ENCODE measurements around the gene ACBD6.

ACBD6 gene

GRCh38 chr1:180525715-180526039 lies 23.3 kb upstream of the ACBD6 start:
- H3K4me3 ChIP-seq (ENCODE audit: low read depth, low read length): no peak overlapping the region
- in situ Hi-C loops (cut with HindIII; ENCODE audit: low sequenced_read_pairs): no loop called here

GRCh38 chr1:180524915-180525714 lies 22.7 kb upstream of the ACBD6 start:
- no peak for DNase-seq (ENCODE audit: low read depth)
- no peak overlapping the region for H3K4me3 ChIP-seq (ENCODE audit: low read depth, low read length)
- no peak for TF ChIP-seq CTCF (IDR thresholded peaks at IDR 0.05; ENCODE audit: low read depth, low read length, missing control alignments)
- in situ Hi-C loops (cut with HindIII; ENCODE audit: low sequenced_read_pairs): loop anchor here (25.0 kb wide), 1 partner anchor 512 kb away; the partner anchor contains the start of gene MR1

More at GRCh38 chr1:180525715-180526039, 23.3 kb upstream of the ACBD6 start:
- DNase-seq (ENCODE audit: low read depth): no peak
- no peak for TF ChIP-seq CTCF (IDR thresholded peaks at IDR 0.05; ENCODE audit: low read depth, low read length, missing control alignments)

- no peak for TF ChIP-seq CTCF (IDR thresholded peaks at IDR 0.05; ENCODE audit: low read depth, low read length, missing control alignments)
- no peak overlapping the region for H3K4me3 ChIP-seq (ENCODE audit: low read depth, low read length)
- DNase-seq (ENCODE audit: low read depth): no peak
- in situ Hi-C loops (cut with HindIII; ENCODE audit: low sequenced_read_pairs): loop anchor here (25.0 kb wide), 1 partner anchor 513 kb away; the partner anchor contains the start of gene MR1
Measured at GRCh38 chr1:180524160-180524914, 22.0 kb upstream of the ACBD6 start.

- H3K4me3 ChIP-seq (ENCODE audit: low read depth, low read length): no peak overlapping the region
- in situ Hi-C loops (cut with HindIII; ENCODE audit: low sequenced_read_pairs): loop anchor here (25.0 kb wide), 1 partner anchor 515 kb away; the partner anchor contains the start of gene MR1
- no peak for DNase-seq (ENCODE audit: low read depth)
- TF ChIP-seq CTCF (IDR thresholded peaks at IDR 0.05; ENCODE audit: low read depth, low read length, missing control alignments): no peak
Measured at GRCh38 chr1:180522213-180522515, 19.8 kb upstream of the ACBD6 start.

- no peak overlapping the region for H3K4me3 ChIP-seq (ENCODE audit: low read depth, low read length)
- TF ChIP-seq CTCF (IDR thresholded peaks at IDR 0.05; ENCODE audit: low read depth, low read length, missing control alignments): no peak
- no peak for DNase-seq (ENCODE audit: low read depth)
- in situ Hi-C loops (cut with HindIII; ENCODE audit: low sequenced_read_pairs): loop anchor here (25.0 kb wide), 1 partner anchor 516 kb away; the partner anchor contains the start of gene MR1
Measured at GRCh38 chr1:180521474-180522212, 19.3 kb upstream of the ACBD6 start.

- no peak for DNase-seq (ENCODE audit: low read depth)
- no peak overlapping the region for H3K4me3 ChIP-seq (ENCODE audit: low read depth, low read length)
- TF ChIP-seq CTCF (IDR thresholded peaks at IDR 0.05; ENCODE audit: low read depth, low read length, missing control alignments): no peak
- in situ Hi-C loops (cut with HindIII; ENCODE audit: low sequenced_read_pairs): loop anchor here (25.0 kb wide), 1 partner anchor 517 kb away; the partner anchor contains the start of gene MR1
Measured at GRCh38 chr1:180519846-180520245, 17.5 kb upstream of the ACBD6 start.

All from astrocyte of the cerebellum (primary cell).